HG03575 (cell line): ENCODE results near the gene AMZ1.
A peak's percentile ranks its signal among the peaks of the same experiment; 100 is the strongest.
"Not testable (repeated sequence)": the region's sequence is repeated elsewhere in the genome, so short reads cannot be mapped to it uniquely, and the experiment has no call there.

ENCODE experiments used
- ATAC-seq: cut with Tn5 transposase; IDR thresholded peaks from one replicate; pipeline ENCODE4 v1.9.1; 2021; ENCODE audit not compliant: unreplicated experiment, insufficient number of reproducible peaks, low FRiP score; ENCODE audit errors: extremely low read depth

AMZ1 gene

GRCh38 chr7:2734084-2734686 is 46.2 kb downstream of the AMZ1 start:
- no peak for ATAC-seq

GRCh38 chr7:2734751-2735571 is 47.0 kb downstream of the AMZ1 start:
- ATAC-seq = no peak

GRCh38 chr7:2735744-2736143 is 47.7 kb downstream of the AMZ1 start:
- no peak for ATAC-seq

GRCh38 chr7:2736411-2736914 is 48.5 kb downstream of the AMZ1 start:
- ATAC-seq = no peak

GRCh38 chr7:2737005-2737743 is 49.2 kb downstream of the AMZ1 start:
- ATAC-seq = not testable (repeated sequence)

GRCh38 chr7:2737771-2738540 is 50.0 kb downstream of the AMZ1 start:
- no peak for ATAC-seq

- ATAC-seq = no peak
Observed at GRCh38 chr7:2738766-2739549, 51.0 kb downstream of the AMZ1 start.

GRCh38 chr7:2743523-2744185 is 55.7 kb downstream of the AMZ1 start:
- not testable (repeated sequence) for ATAC-seq

- ATAC-seq = not testable (repeated sequence)
Observed at GRCh38 chr7:2748684-2749083, 60.7 kb downstream of the AMZ1 start.

GRCh38 chr7:2750004-2750407 is 62.0 kb downstream of the AMZ1 start:
- ATAC-seq = no peak

- ATAC-seq = no peak
Observed at GRCh38 chr7:2751086-2751485, 63.1 kb downstream of the AMZ1 start.

- no peak for ATAC-seq
Observed at GRCh38 chr7:2753148-2753547, 65.1 kb downstream of the AMZ1 start.

- ATAC-seq = no peak
Observed at GRCh38 chr7:2754086-2754485, 66.1 kb downstream of the AMZ1 start.

GRCh38 chr7:2754912-2755311 is 66.9 kb downstream of the AMZ1 start:
- no peak for ATAC-seq

- no peak for ATAC-seq
Observed at GRCh38 chr7:2755531-2755930, 67.5 kb downstream of the AMZ1 start.

GRCh38 chr7:2757361-2757903 is 69.4 kb downstream of the AMZ1 start:
- no peak for ATAC-seq

GRCh38 chr7:2757904-2758672 is 70.1 kb downstream of the AMZ1 start:
- peak; percentile 67 for ATAC-seq
